Measurements from ENCODE around the gene SOS1. TPM values are rescaled to one million over a fixed set of nuclear protein-coding genes. Genes with fewer than 3 reads are reported as not detected.
"Not testable (repeated sequence)": the region's sequence is repeated elsewhere in the genome, so short reads cannot be mapped to it uniquely, and the experiment has no call there.

SOS1 gene
- total RNA-seq, 1 experiment from 2014 or later, result 16.2 TPM

DNA sequence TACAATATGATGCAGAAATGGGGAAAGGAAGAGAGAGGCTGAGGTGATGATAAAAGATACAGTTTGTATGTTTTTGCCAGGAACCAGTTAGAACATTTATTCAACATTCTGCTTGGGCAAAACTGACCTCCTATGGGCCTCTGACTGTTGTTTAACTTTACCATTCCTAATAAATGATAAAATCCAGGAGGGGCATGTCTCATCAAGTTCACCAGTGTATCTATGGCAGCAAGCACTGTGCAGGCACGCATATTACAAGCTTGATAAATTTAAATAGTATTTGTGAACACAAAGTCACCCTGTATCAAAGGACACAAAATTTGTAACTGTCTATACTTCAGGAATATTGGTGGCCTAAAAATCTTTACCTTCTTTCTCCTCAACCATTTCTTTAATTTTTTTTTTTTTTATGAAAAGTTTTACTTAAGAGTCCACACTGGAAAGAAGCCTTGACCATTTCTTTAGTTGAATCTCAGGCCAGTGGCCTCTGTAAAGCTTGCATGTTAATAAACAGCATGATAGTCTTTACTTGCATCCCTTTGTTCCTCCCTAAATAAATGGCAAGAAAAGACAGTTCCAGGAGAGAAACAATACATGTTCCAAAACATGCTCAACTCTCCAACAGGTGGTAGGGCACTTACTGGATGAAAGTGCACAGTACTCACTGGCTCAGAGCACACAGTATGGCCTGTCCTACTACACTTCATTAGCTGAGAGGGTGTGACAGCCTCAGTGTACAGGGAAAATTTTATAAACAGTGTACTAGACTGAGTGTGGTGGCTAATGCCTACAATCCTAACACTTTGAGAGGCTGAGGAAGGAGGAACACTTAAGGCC is 52.3 kb downstream of the SOS1 start:
- Histone ChIP-seq H3K4me3 (no peak overlapping the region), H3K9me3 (replicated peaks) (no peaks in the 10 kb centered on the region), H3K4me1 (replicated peaks) (no peaks in the 10 kb centered on the region), H3K27ac (no peak overlapping the region), H3K27me3 (replicated peaks) (no peaks in the 10 kb centered on the region), H3K36me3 (no peaks in the 10 kb centered on the region; the same call in 1 of the 2 replicates)
- no peak for DNase-seq (ENCODE audit: low read depth in 1 of 2, low spot score in 2 of 2)

DNA sequence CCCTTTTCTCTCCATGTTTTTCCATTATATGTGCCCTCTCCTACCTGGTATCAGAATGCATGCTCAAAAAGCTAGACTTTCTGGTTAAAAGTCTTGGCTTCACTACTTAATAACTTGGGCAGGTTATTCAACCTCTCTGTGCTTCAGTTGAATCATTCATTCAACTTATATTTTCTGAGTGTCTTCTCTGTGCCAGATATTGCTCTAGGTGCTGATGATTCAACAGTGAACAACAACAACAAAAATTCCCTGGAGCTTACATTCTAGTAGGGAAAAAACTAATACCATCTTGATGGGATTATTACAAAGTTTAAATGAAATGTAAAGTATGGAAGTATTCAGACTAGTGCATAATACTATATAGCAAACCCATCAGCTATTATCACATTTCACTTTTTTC is 55.2 kb downstream of the SOS1 start:
- no peaks in the 10 kb centered on the region for H3K27me3 ChIP-seq (replicated peaks)
- H3K4me1 ChIP-seq (replicated peaks), result no peaks in the 10 kb centered on the region
- H3K36me3 ChIP-seq, result no peaks in the 10 kb centered on the region; the same call in 1 of the 2 replicates
- H3K4me3 ChIP-seq, result no peak overlapping the region
- no peak for DNase-seq (ENCODE audit: low read depth in 1 of 2, low spot score in 2 of 2)
- no peaks in the 10 kb centered on the region for H3K9me3 ChIP-seq (replicated peaks)
- H3K27ac ChIP-seq, result no peak overlapping the region

DNA sequence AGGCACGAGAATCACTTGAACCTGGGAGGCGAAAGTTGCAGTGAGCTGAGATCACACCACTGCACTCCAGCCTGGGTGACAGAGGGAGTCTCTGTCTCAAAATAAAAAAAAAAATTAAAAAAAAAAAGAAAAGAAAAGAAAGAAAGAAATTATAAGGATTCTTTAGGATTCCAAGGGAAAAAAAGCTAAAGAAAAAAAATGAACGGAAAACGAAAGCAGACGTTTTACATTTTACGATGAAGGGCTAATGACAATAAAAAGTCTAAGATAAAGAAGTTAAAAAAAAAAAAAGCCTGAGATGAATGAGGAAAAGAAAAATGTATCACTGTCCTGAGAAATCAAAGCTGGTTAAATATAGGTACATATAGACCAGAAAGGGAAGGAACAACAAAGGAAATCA is 58.5 kb downstream of the SOS1 start:
- no peaks in the 10 kb centered on the region for H3K4me1 ChIP-seq (replicated peaks)
- H3K36me3 ChIP-seq, result no peaks in the 10 kb centered on the region; the same call in 1 of the 2 replicates
- H3K4me3 ChIP-seq, result no peak overlapping the region
- no peaks in the 10 kb centered on the region for H3K9me3 ChIP-seq (replicated peaks)
- H3K27me3 ChIP-seq (replicated peaks), result no peaks in the 10 kb centered on the region
- no peak for DNase-seq (ENCODE audit: low read depth in 1 of 2, low spot score in 2 of 2)
- no peak overlapping the region for H3K27ac ChIP-seq

DNA sequence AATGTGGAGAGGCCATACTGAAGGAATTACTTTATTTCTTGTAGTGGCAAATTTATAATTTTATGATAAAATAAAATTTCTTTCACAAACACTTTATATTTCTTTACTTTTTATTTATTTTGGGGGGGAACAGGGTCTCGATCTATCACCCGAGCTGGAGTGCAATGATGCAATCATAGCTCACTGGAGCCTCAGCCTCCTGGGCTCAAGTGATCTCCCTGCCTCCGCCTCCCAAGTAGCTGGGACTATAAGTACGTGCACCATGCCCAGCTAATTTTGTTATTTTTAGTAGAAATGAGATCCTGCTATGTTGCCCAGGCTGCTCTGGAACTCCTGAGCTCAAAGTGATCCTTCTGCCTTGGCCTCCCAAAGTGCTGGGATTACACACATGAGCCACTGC is 59.6 kb downstream of the SOS1 start:
- no peak overlapping the region for H3K4me3 ChIP-seq
- no peaks in the 10 kb centered on the region for H3K9me3 ChIP-seq (replicated peaks)
- no peaks in the 10 kb centered on the region for H3K27me3 ChIP-seq (replicated peaks)
- no peaks in the 10 kb centered on the region for H3K4me1 ChIP-seq (replicated peaks)
- no peak overlapping the region for H3K27ac ChIP-seq
- H3K36me3 ChIP-seq, result no peaks in the 10 kb centered on the region; the same call in 1 of the 2 replicates
- no peak for DNase-seq (ENCODE audit: low read depth in 1 of 2, low spot score in 2 of 2)

DNA sequence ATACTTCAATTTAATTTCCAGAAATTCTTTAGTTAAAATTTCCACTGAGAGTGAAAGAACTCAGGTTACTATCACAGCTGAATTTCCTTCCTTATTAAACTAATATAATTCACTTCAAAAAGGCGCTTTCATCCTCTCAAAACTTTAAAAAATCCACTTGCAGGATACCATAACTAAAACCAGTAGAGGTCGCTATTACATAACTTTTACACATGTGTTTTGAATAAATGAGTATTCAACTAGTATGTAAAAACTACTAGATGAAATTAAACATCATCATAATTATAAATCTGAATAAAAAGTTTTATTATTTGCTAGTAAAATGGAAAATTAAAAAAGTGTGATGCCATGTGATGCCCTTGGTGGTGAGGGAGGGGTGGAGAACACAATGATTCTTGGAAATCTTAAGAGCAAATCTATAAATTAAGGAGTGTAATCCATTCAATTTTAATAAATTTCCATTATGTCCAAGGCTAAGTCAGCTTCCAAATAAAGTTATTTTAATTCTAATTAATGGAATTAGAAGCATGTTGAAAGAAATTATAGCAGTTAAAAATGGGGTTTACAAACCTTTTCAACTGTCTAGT is 61.4 kb downstream of the SOS1 start:
- Histone ChIP-seq H3K36me3 (no peaks in the 10 kb centered on the region), H3K27me3 (replicated peaks) (no peaks in the 10 kb centered on the region), H3K27ac (no peak overlapping the region), H3K4me3 (no peak overlapping the region), H3K4me1 (replicated peaks) (no peaks in the 10 kb centered on the region), H3K9me3 (replicated peaks) (no peaks in the 10 kb centered on the region)
- peak in 1 of 2 experiments; percentile 26 for DNase-seq (ENCODE audit: low read depth in 1 of 2, low spot score in 2 of 2)

DNA sequence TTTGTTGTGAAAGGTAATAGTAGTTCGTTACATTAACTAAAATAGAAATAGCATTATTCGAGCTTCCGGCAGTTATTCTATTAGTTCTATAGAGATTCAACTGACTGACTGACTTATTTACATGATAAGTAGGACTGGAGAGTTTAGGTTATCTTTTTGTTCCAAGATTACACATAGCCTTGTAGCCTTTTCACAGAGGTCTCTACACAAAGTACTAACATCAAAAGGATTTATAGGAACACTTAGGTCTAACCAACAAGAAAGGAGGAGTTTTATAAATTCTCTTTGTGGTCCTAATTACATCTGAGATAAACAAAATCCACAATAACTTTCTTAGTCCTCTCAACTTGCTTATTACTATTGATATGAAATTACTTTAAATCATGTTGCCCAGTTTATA is 62.8 kb downstream of the SOS1 start:
- Histone ChIP-seq H3K4me1 (replicated peaks) (no peaks in the 10 kb centered on the region), H3K9me3 (replicated peaks) (no peaks in the 10 kb centered on the region), H3K27me3 (replicated peaks) (no peaks in the 10 kb centered on the region), H3K36me3 (no peaks in the 10 kb centered on the region; the same call in 1 of the 2 replicates), H3K27ac (no peak overlapping the region), H3K4me3 (no peak overlapping the region)
- no peak for DNase-seq (ENCODE audit: low read depth in 1 of 2, low spot score in 2 of 2)

DNA sequence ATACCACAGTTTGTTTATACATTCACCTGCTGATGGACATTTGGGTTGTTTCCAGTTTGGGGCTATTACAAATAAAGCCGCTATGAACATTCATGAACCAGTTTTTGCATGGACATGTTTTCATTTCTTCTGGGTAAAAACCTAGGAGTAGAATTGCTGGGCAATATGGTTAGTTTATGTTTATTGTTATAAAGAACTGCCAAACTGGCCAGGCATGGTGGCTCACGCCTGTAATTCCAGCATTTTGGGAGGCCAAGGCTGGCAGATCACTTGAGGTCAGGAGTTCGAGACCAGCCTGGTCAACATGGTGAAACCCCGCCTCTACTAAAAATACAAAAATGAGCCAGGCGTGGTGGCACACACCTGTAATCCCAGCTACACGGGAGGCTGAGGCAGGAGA is 68.2 kb downstream of the SOS1 start:
- H3K4me3 ChIP-seq; DNase-seq (ENCODE audit: low read depth in 1 of 2, low spot score in 2 of 2); H3K27me3 ChIP-seq (replicated peaks); H3K9me3 ChIP-seq (replicated peaks); H3K27ac ChIP-seq; H3K36me3 ChIP-seq; H3K4me1 ChIP-seq (replicated peaks): not testable (repeated sequence)

DNA sequence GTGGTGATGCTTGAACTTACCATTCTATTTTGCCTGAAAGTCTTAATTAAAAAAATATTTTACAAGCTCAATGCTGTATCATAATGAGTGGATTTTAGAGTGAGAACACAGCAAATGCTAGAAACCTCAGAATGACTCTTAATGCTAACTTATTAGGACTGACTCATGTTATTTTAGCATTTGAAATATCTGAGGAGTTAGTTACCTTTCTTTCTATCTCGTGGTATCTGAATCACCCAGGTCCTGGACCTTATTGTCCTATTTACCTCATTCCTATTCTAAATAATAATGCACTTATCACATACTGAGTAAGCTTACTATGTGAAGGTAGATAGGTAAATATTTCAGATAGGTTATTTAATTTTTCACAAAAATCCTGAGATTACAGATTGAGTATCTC is 70.7 kb downstream of the SOS1 start:
- H3K27me3 ChIP-seq (replicated peaks), result no peaks in the 10 kb centered on the region
- no peak overlapping the region for H3K4me3 ChIP-seq
- no peaks in the 10 kb centered on the region for H3K9me3 ChIP-seq (replicated peaks)
- DNase-seq (ENCODE audit: low read depth in 1 of 2, low spot score in 2 of 2), result no peak
- H3K36me3 ChIP-seq, result no peaks in the 10 kb centered on the region; the same call in 1 of the 2 replicates
- H3K27ac ChIP-seq, result no peak overlapping the region
- no peaks in the 10 kb centered on the region for H3K4me1 ChIP-seq (replicated peaks)

DNA sequence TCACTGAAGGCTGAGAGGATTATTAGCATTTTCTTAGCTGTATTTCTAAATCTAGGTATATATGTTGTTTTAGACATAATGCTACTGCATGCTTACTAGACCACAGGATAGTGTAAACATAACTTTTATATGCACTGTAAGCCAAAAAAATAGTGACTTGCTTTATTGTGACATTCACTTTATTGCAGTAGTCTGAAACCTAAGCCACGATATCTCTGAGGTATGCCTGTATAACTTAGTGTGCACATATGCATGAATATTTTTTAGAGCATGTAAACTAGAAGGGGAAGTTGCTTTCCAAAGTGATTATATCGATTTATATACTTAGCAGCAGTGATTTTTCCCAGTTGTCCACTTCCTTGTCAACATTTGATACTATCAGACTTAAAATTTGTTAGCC is 81.8 kb downstream of the SOS1 start:
- no peak for DNase-seq (ENCODE audit: low read depth in 1 of 2, low spot score in 2 of 2)
- no peaks in the 10 kb centered on the region for H3K4me1 ChIP-seq (replicated peaks)
- H3K27me3 ChIP-seq (replicated peaks), result no peaks in the 10 kb centered on the region
- no peaks in the 10 kb centered on the region for H3K36me3 ChIP-seq
- no peaks in the 10 kb centered on the region for H3K9me3 ChIP-seq (replicated peaks)
- H3K27ac ChIP-seq, result no peak overlapping the region
- H3K4me3 ChIP-seq, result no peak overlapping the region

DNA sequence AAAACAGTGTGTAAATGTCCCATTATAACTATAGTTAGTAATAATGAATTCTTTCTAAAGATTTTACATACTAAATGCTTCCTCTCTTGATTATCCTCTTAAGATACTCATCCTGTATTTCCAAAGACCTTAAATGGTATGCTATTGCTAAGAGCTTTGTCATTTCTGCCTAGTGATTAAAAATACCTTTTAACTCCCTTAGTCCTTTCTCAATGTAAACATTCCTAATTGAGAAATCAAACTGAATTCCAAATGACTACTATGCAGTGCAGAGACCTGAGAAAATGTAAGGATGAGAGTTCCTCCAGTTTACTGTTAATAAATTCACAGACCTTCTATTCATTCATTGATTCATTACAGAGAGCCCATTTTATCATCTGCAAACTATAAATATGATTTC is 86.9 kb downstream of the SOS1 start:
- H3K4me1 ChIP-seq (replicated peaks), result no peaks in the 10 kb centered on the region
- no peaks in the 10 kb centered on the region for H3K27me3 ChIP-seq (replicated peaks)
- DNase-seq (ENCODE audit: low read depth in 1 of 2, low spot score in 2 of 2), result no peak
- H3K4me3 ChIP-seq, result no peak overlapping the region
- H3K36me3 ChIP-seq, result peaks cover 7% of the 10 kb centered on the region
- no peaks in the 10 kb centered on the region for H3K9me3 ChIP-seq (replicated peaks)
- no peak overlapping the region for H3K27ac ChIP-seq

DNA sequence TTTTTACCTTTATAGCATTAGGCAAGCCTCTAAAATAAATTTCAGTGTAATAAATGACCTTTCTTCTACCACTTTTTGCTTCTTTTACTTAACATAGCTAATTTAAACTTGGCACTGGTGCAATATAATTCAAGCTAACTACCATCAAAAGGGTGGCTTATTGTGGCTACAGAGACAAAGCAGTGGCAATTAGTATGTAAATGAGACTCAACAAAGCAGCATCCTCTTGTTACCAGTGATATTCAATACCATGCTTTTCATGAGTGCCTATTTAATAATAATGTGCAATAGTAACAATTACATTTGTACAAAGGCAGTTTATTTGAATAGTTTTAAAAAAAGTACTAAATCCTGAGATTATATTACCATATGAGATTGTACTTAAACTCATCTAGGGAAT is 93.4 kb downstream of the SOS1 start:
- no peak for DNase-seq (ENCODE audit: low read depth in 1 of 2, low spot score in 2 of 2)
- Histone ChIP-seq H3K4me1 (replicated peaks) (no peaks in the 10 kb centered on the region), H3K27ac (no peak overlapping the region), H3K27me3 (replicated peaks) (no peaks in the 10 kb centered on the region), H3K4me3 (no peak overlapping the region), H3K9me3 (replicated peaks) (no peaks in the 10 kb centered on the region), H3K36me3 (peaks cover 7% of the 10 kb centered on the region)

DNA sequence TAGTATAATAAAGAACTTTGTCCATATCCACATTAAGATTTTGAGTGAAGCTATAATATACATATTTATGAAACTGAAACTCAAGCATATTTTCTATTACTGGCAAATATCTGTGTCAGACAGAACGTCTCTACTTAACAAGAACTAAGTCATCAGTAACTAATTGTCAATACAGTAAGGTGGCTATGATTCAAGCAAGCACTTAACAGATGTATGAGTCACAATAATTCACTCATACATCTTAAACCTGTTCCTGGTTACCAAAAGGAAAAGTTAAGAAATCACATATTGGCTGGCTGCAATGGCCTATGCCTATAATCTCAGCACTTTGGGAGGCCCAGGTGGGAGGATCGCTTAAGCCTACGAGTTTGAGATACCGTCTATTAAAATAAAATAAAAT is 96.0 kb downstream of the SOS1 start:
- no peak overlapping the region for H3K27ac ChIP-seq
- H3K9me3 ChIP-seq (replicated peaks), result no peaks in the 10 kb centered on the region
- no peak overlapping the region for H3K4me3 ChIP-seq
- DNase-seq (ENCODE audit: low read depth in 1 of 2, low spot score in 2 of 2), result no peak
- peaks cover 3% of the 10 kb centered on the region; the same call in 1 of the 2 replicates for H3K36me3 ChIP-seq
- H3K4me1 ChIP-seq (replicated peaks), result no peaks in the 10 kb centered on the region
- no peaks in the 10 kb centered on the region for H3K27me3 ChIP-seq (replicated peaks)

DNA sequence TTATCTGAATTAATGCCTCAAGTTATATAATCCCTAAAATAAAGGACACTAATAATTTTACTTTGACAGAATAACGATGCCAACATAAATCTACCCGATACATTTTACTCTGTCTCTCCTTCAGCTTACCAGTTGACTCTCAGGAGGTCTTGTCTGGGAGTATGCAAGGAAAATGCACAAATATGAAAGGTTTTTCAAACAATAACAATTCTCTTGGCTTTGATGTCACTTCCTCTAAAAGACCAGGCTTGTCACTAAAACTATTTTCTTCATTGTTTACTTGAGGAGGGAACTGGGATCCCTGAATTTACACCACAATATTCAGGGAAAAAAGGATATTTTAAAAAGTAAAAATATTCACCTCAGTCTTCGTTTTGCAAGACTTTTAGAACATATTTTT is 97.2 kb downstream of the SOS1 start:
- Histone ChIP-seq H3K9me3 (replicated peaks) (no peaks in the 10 kb centered on the region), H3K4me3 (no peak overlapping the region), H3K27me3 (replicated peaks) (no peaks in the 10 kb centered on the region), H3K36me3 (peaks cover 3% of the 10 kb centered on the region; the same call in 1 of the 2 replicates), H3K27ac (no peak overlapping the region), H3K4me1 (replicated peaks) (no peaks in the 10 kb centered on the region)
- no peak for DNase-seq (ENCODE audit: low read depth in 1 of 2, low spot score in 2 of 2)

DNA sequence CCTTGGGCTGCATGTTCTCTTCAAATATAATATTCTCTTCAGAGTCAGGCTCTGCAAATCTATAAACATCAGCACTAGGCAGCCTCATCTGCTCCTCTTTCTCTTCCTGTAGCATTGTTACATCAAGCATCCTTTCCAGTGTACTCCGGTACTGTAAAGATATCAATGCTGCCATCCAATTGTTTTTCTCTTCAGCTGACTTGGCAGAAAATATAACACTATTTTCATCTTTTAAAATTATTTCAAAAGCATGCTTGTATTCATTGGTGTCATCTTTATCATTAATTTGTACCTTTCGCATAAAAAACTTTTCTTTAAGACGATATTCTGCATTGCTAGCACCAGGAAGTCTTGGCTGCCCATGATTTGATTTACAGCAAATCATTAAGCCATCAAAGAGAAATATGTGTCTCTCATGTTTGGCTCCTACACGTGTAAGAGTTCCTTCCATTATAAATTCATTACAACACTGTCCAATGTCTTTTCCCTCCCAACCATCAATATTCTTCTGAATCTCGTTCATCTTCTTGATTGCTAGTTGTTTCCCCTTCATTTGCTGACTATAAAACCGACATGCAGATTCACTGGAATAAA is 98.1 kb downstream of the SOS1 start:
- no peaks in the 10 kb centered on the region for H3K4me1 ChIP-seq (replicated peaks)
- peaks cover 3% of the 10 kb centered on the region; the same call in 1 of the 2 replicates for H3K36me3 ChIP-seq
- DNase-seq (ENCODE audit: low read depth in 1 of 2, low spot score in 2 of 2), result no peak
- no peaks in the 10 kb centered on the region for H3K9me3 ChIP-seq (replicated peaks)
- H3K27ac ChIP-seq, result no peak overlapping the region
- H3K27me3 ChIP-seq (replicated peaks), result no peaks in the 10 kb centered on the region
- no peak overlapping the region for H3K4me3 ChIP-seq
